Esophagus muscularis mucosa (tissue), 3 donors: ENCODE data around the gene SHC1.

Source experiments
- CTCF ChIP-seq, 3 experiments: fragments of 200-600 bp in 2 of 3; fragments of 450-650 bp in 1 of 3; sonication (generic) in 2 of 3; IDR thresholded peaks; one replicate each; pipeline ENCODE4 v1.5.1; 2017 to 2019; ENCODE audit warnings: antibody characterized with exemption in 3 of 3, mild to moderate bottlenecking in 2 of 3, moderate library complexity in 1 of 3
- POLR2AphosphoS5 ChIP-seq, 2 donors: sonication (generic); formaldehyde crosslinking; IDR thresholded peaks; one replicate each; pipeline ENCODE4 v1.6.1; 2017; ENCODE audit warnings: antibody characterized with exemption in 2 of 2

- TF ChIP-seq POLR2AphosphoS5 (IDR thresholded peaks at IDR 0.05) (no peak), CTCF (IDR thresholded peaks at IDR 0.05) (no peak)
Measured at GRCh38 chr1:154969860-154970452, 591 bp downstream of the SHC1 start.
